H1 (cell line): ENCODE measurements around the gene MGARP. TPM values are rescaled to one million over a fixed set of nuclear protein-coding genes. Genes with fewer than 3 reads are reported as not detected.

Experiments
- BRCA1 ChIP-seq: IDR thresholded peaks from 2 replicates; pipeline ENCODE4 v1.6.1; 2012; ENCODE audit warnings: low read depth, low read length, improper control_type of control experiment
- GTF2F1 ChIP-seq: IDR thresholded peaks from 2 replicates; pipeline ENCODE4 v1.6.1; 2012; ENCODE audit warnings: low read depth, low read length, improper control_type of control experiment, borderline replicate concordance
- SP4 ChIP-seq: IDR thresholded peaks from 2 replicates; pipeline ENCODE4 v1.6.1; 2012; ENCODE audit warnings: low read length, inconsistent platforms
- polyA plus RNA-seq, 7 experiments: library from polyadenylated mRNA; depleted of rRNA in 3 of 7; stranded (reverse) in 5 of 7; unstranded in 2 of 7; fragments of >200 nt in 5 of 7; fragments of 200-250 nt in 2 of 7; gene quantifications; 1 replicate in 5 of 7; 2 replicates in 1 of 7; 4 replicates in 1 of 7; pipeline versions ENCODE4 v1.2.1 to v1.2.3, GENCODE V29; 2011 to 2013; ENCODE audit warnings: missing spikeins in 2 of 7, mixed read lengths in 2 of 7
- total RNA-seq: library from RNA; stranded (reverse); fragmentation: NEBNext Ultra II Directional; extraction: Animal tissue kit (Norgen Biotek cat#: 25700); gene quantifications from 2 replicates; pipeline ENCODE4 v1.2.1, GENCODE V29; 2021

Gene MGARP
- total and polyA plus RNA-seq, 2 of the 8 experiments (the other 6 are each of a cell fraction or from before 2014, with no cell fraction given) = 2.8 to 4.5 TPM

DNA sequence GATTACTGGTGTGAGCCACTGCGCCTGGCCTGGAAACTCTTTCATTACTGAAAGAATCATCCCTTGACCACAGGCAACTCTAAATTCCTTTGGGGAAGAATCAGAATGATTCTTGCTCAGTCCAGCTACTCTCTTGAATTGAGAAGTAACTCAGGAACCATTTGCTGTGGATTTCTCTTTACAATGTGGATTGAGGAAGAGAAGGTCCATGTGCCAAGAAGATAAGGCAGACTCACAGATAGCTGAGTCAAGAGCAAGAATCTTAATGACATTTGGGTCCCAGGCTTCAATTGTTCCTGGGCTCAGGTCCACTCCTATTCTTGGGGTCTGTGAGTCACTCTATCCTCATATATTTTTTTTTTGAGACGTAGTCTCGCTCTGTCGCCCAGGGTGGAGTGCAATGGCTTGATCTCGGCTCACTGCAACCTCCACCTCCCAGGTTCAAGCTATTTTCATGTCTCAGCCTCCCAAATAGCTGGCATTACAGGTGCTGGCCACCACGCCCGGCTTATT lies 6.2 kb upstream of the MGARP start (continued):
- no peak for TF ChIP-seq SP4
- TF ChIP-seq GTF2F1 = no peak
- no peak for TF ChIP-seq BRCA1
